GM23338 (cell line): ENCODE results near the gene NAPB. TPM values are rescaled to one million over a fixed set of nuclear protein-coding genes. Genes with fewer than 3 reads are reported as not detected.

Experiments used
- ATAC-seq: fragments of 200-7000 bp; cut with Tn5 transposase; 3 replicates; pipeline ENCODE4 v1.9.1; 2020
- DNase-seq: peaks from one replicate; pipeline ENCODE4 v3.0.0-alpha.2; 2015; ENCODE audit warnings: low spot score
- H2AFZ ChIP-seq: fragments of 200-600 bp; sonication (generic); 2 replicates; pipeline ENCODE4 v1.8.0; 2016; ENCODE audit warnings: antibody characterized with exemption, mild to moderate bottlenecking, moderate library complexity
- H3F3A ChIP-seq: fragments of 200-600 bp; sonication (generic); replicated peaks from 2 replicates; pipeline ENCODE4 v1.8.0; 2017; ENCODE audit warnings: antibody characterized with exemption, mixed run types, low read depth
- H3K27ac ChIP-seq: fragments of 200-600 bp; sonication (generic); 2 replicates; pipeline ENCODE4 v1.6.1; 2016; ENCODE audit warnings: low read depth
- H3K27me3 ChIP-seq: fragments of 200-600 bp; sonication (generic); 2 replicates; pipeline ENCODE4 v1.8.0; 2016; ENCODE audit warnings: mild to moderate bottlenecking, mixed run types, moderate library complexity; ENCODE audit not compliant: insufficient read depth
- H3K36me3 ChIP-seq: fragments of 200-600 bp; sonication (generic); 2 replicates; pipeline ENCODE4 v1.8.0; 2016; ENCODE audit warnings: mild to moderate bottlenecking; ENCODE audit not compliant: insufficient read depth
- H3K4me1 ChIP-seq: fragments of 200-600 bp; sonication (generic); 2 replicates; pipeline ENCODE4 v1.8.0; 2016; ENCODE audit warnings: mild to moderate bottlenecking, moderate library complexity; ENCODE audit not compliant: insufficient read depth
- H3K4me2 ChIP-seq: fragments of 200-600 bp; sonication (generic); 2 replicates; pipeline ENCODE4 v1.7.1; 2017; ENCODE audit warnings: mixed run types
- H3K4me3 ChIP-seq: fragments of 200-600 bp; sonication (generic); 2 replicates; pipeline ENCODE4 v1.6.1; 2016; ENCODE audit warnings: mixed run types
- H3K79me2 ChIP-seq: fragments of 200-600 bp; sonication (generic); replicated peaks from 2 replicates; pipeline ENCODE4 v1.8.0; 2017; ENCODE audit warnings: mild to moderate bottlenecking; ENCODE audit not compliant: insufficient read depth
- H3K9me2 ChIP-seq: fragments of 200-600 bp; sonication (generic); 2 replicates; pipeline ENCODE4 v1.8.0; 2017; ENCODE audit not compliant: insufficient read depth
- H4K20me1 ChIP-seq: fragments of 200-600 bp; sonication (generic); replicated peaks from 2 replicates; pipeline ENCODE4 v1.8.0; 2017; ENCODE audit warnings: mild to moderate bottlenecking; ENCODE audit not compliant: insufficient read depth
- H3K27ac Mint-ChIP-seq: 2 replicates; pipeline ENCODE4 v1.8.0; 2020; ENCODE audit warnings: inconsistent platforms, mild to moderate bottlenecking, moderate library complexity, mixed read lengths
- H3K27me3 Mint-ChIP-seq: 3 replicates; pipeline ENCODE4 v1.8.0; 2022; ENCODE audit warnings: low read depth, mild to moderate bottlenecking, moderate library complexity, mixed read lengths, inconsistent platforms; ENCODE audit not compliant: insufficient read depth, poor library complexity
- H3K36me3 Mint-ChIP-seq: 3 replicates; pipeline ENCODE4 v1.8.0; 2021; ENCODE audit warnings: low read depth, mild to moderate bottlenecking, inconsistent platforms, moderate library complexity, mixed read lengths
- H3K4me1 Mint-ChIP-seq: 3 replicates; pipeline ENCODE4 v1.8.0; 2020; ENCODE audit warnings: mild to moderate bottlenecking, inconsistent platforms, mixed read lengths
- H3K4me3 Mint-ChIP-seq: 3 replicates; pipeline ENCODE4 v1.8.0; 2021; ENCODE audit warnings: moderate library complexity, mild to moderate bottlenecking, inconsistent platforms, mixed read lengths
- H3K9me3 Mint-ChIP-seq: 3 replicates; pipeline ENCODE4 v1.8.0; 2020; ENCODE audit warnings: moderate library complexity, mild to moderate bottlenecking, inconsistent platforms, mixed read lengths
- CREB1 ChIP-seq: fragments of 250-450 bp; sonication (Bioruptor Pico); IDR thresholded peaks from 2 replicates; pipeline ENCODE4 v1.5.0; 2020; ENCODE audit warnings: low read depth, mild to moderate bottlenecking, moderate library complexity
- EZH2 ChIP-seq: fragments of 200-600 bp; sonication (generic); IDR thresholded peaks from one replicate; pipeline ENCODE4 v1.8.0; 2017; ENCODE audit warnings: antibody characterized with exemption, mild to moderate bottlenecking, low read depth; ENCODE audit not compliant: unreplicated experiment
- EZH2phosphoT487 ChIP-seq: fragments of 200-600 bp; sonication (generic); IDR thresholded peaks from one replicate; pipeline ENCODE4 v1.8.1; 2018; ENCODE audit warnings: antibody characterized with exemption; ENCODE audit not compliant: unreplicated experiment
- JUNB ChIP-seq: IDR thresholded peaks from one replicate; pipeline ENCODE4 v1.6.1; 2016; ENCODE audit warnings: antibody characterized with exemption; ENCODE audit not compliant: unreplicated experiment
- NANOG ChIP-seq: IDR thresholded peaks from 2 replicates; pipeline ENCODE4 v1.6.1; 2016; ENCODE audit warnings: antibody characterized with exemption, borderline replicate concordance
- POLR2AphosphoS5 ChIP-seq: IDR thresholded peaks from 2 replicates; pipeline ENCODE4 v1.6.1; 2016; ENCODE audit warnings: antibody characterized with exemption, low read depth
- STAT1 ChIP-seq: IDR thresholded peaks from one replicate; pipeline ENCODE4 v1.6.1; 2016; ENCODE audit warnings: antibody characterized with exemption; ENCODE audit not compliant: unreplicated experiment
- ZNF114 ChIP-seq: fragments of 250-450 bp; sonication (Bioruptor Pico); IDR thresholded peaks from 2 replicates; pipeline ENCODE4 v1.5.0; 2020; ENCODE audit warnings: mild to moderate bottlenecking, moderate library complexity
- ZNF331 ChIP-seq: fragments of 250-450 bp; sonication (Bioruptor Pico); IDR thresholded peaks from 2 replicates; pipeline ENCODE4 v1.5.0; 2020; ENCODE audit warnings: low read depth, mild to moderate bottlenecking, moderate library complexity
- polyA plus RNA-seq: library from polyadenylated mRNA; unstranded; fragments of >200 nt; fragmentation: Nextera tagmentation; extraction: Ambion mirVana; gene quantifications from 2 replicates; pipeline ENCODE4 v1.2.1, GENCODE V29; 2016
- total RNA-seq: library from RNA; depleted of rRNA; stranded (reverse); fragments of >200 nt; shearing (Covaris generic); gene quantifications from 2 replicates; pipeline ENCODE4 v1.2.3, GENCODE V29; 2014
- TF ChIP-seq, protein P1 (sequence below): IDR thresholded peaks from one replicate; pipeline ENCODE4 v1.6.1; 2018; ENCODE audit warnings: antibody characterized with exemption; ENCODE audit not compliant: unreplicated experiment
- TF ChIP-seq, protein P2 (sequence below): IDR thresholded peaks from 2 replicates; pipeline ENCODE4 v1.6.1; 2016; ENCODE audit warnings: antibody characterized with exemption
- TF ChIP-seq, protein P3 (sequence below), 2 experiments: fragments of 200-600 bp in 1 of 2; sonication (generic) in 1 of 2; conservative IDR thresholded peaks; 2 replicates each; pipeline versions ENCODE4 v1.5.1 to v1.6.1; 2016 to 2017; ENCODE audit warnings: antibody characterized with exemption in 2 of 2, low read depth in 2 of 2, mild to moderate bottlenecking in 2 of 2, moderate library complexity in 1 of 2
- TF ChIP-seq, protein P4 (sequence below): fragments of 250-450 bp; sonication (Bioruptor Pico); IDR thresholded peaks from 2 replicates; pipeline ENCODE4 v1.5.0; 2020; ENCODE audit warnings: mild to moderate bottlenecking, moderate library complexity

Gene NAPB
- total and polyA plus RNA-seq, 2 experiments from 2014 or later = 7.3 to 18.1 TPM

DNA sequence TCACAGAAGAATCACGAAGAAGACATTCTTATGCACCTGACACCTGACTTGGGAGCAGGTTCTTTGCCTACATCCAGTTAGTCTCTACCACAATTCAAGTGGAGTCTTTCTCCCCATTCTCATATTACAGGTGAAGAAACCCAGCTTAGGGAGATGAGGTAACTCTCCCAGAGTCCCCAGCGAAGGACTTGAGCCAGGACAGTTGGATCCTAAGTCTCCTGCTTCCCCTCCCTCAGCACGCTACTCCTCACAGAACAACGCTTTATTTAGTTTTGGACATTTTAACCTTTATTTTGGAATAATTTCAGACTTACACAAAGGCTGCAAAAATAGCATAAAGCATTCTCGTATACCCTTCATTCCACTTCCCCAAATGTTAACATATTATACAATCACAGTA, 17.4 kb upstream of the NAPB start:
- no peaks in the 10 kb centered on the region for H4K20me1 ChIP-seq
- Mint-ChIP-seq H3K9me3 (no peaks in the 10 kb centered on the region), H3K27me3 (peaks cover 7% of the 10 kb centered on the region), H3K27ac (no peak overlapping the region), H3K4me3 (no peak overlapping the region), H3K36me3 (no peaks in the 10 kb centered on the region), H3K4me1 (no peaks in the 10 kb centered on the region)
- no peaks in the 10 kb centered on the region for H3K27me3 ChIP-seq
- H3K79me2 ChIP-seq = no peaks in the 10 kb centered on the region
- no peaks in the 10 kb centered on the region for H3K36me3 ChIP-seq
- no peak overlapping the region for H3K4me2 ChIP-seq
- no peak for ATAC-seq
- H3F3A ChIP-seq = no peaks in the 10 kb centered on the region
- no peak for DNase-seq
- no peaks in the 10 kb centered on the region for H3K4me1 ChIP-seq
- 0 out of 2 replicates have a peak overlapping the region, but pooled peaks have one; percentile 10 for H2AFZ ChIP-seq
- H3K27ac ChIP-seq = no peak overlapping the region
- TF ChIP-seq POLR2AphosphoS5 = no peak
- TF ChIP-seq EZH2phosphoT487 = no peak
- TF ChIP-seq ZNF331 = no peak
- TF ChIP-seq, protein P1, sequence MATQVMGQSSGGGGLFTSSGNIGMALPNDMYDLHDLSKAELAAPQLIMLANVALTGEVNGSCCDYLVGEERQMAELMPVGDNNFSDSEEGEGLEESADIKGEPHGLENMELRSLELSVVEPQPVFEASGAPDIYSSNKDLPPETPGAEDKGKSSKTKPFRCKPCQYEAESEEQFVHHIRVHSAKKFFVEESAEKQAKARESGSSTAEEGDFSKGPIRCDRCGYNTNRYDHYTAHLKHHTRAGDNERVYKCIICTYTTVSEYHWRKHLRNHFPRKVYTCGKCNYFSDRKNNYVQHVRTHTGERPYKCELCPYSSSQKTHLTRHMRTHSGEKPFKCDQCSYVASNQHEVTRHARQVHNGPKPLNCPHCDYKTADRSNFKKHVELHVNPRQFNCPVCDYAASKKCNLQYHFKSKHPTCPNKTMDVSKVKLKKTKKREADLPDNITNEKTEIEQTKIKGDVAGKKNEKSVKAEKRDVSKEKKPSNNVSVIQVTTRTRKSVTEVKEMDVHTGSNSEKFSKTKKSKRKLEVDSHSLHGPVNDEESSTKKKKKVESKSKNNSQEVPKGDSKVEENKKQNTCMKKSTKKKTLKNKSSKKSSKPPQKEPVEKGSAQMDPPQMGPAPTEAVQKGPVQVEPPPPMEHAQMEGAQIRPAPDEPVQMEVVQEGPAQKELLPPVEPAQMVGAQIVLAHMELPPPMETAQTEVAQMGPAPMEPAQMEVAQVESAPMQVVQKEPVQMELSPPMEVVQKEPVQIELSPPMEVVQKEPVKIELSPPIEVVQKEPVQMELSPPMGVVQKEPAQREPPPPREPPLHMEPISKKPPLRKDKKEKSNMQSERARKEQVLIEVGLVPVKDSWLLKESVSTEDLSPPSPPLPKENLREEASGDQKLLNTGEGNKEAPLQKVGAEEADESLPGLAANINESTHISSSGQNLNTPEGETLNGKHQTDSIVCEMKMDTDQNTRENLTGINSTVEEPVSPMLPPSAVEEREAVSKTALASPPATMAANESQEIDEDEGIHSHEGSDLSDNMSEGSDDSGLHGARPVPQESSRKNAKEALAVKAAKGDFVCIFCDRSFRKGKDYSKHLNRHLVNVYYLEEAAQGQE = no peak
- TF ChIP-seq JUNB = no peak
- no peak for TF ChIP-seq STAT1
- no peak for TF ChIP-seq EZH2
- TF ChIP-seq, protein P2, sequence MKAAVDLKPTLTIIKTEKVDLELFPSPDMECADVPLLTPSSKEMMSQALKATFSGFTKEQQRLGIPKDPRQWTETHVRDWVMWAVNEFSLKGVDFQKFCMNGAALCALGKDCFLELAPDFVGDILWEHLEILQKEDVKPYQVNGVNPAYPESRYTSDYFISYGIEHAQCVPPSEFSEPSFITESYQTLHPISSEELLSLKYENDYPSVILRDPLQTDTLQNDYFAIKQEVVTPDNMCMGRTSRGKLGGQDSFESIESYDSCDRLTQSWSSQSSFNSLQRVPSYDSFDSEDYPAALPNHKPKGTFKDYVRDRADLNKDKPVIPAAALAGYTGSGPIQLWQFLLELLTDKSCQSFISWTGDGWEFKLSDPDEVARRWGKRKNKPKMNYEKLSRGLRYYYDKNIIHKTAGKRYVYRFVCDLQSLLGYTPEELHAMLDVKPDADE = no peak
- TF ChIP-seq, protein P3, sequence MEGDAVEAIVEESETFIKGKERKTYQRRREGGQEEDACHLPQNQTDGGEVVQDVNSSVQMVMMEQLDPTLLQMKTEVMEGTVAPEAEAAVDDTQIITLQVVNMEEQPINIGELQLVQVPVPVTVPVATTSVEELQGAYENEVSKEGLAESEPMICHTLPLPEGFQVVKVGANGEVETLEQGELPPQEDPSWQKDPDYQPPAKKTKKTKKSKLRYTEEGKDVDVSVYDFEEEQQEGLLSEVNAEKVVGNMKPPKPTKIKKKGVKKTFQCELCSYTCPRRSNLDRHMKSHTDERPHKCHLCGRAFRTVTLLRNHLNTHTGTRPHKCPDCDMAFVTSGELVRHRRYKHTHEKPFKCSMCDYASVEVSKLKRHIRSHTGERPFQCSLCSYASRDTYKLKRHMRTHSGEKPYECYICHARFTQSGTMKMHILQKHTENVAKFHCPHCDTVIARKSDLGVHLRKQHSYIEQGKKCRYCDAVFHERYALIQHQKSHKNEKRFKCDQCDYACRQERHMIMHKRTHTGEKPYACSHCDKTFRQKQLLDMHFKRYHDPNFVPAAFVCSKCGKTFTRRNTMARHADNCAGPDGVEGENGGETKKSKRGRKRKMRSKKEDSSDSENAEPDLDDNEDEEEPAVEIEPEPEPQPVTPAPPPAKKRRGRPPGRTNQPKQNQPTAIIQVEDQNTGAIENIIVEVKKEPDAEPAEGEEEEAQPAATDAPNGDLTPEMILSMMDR (conservative IDR thresholded peaks at IDR 0.05; ENCODE audit: low read depth in 2 of 2) = no peak
- TF ChIP-seq CREB1 (CRISPR knock-in tag) = no peak
- TF ChIP-seq, protein P4, sequence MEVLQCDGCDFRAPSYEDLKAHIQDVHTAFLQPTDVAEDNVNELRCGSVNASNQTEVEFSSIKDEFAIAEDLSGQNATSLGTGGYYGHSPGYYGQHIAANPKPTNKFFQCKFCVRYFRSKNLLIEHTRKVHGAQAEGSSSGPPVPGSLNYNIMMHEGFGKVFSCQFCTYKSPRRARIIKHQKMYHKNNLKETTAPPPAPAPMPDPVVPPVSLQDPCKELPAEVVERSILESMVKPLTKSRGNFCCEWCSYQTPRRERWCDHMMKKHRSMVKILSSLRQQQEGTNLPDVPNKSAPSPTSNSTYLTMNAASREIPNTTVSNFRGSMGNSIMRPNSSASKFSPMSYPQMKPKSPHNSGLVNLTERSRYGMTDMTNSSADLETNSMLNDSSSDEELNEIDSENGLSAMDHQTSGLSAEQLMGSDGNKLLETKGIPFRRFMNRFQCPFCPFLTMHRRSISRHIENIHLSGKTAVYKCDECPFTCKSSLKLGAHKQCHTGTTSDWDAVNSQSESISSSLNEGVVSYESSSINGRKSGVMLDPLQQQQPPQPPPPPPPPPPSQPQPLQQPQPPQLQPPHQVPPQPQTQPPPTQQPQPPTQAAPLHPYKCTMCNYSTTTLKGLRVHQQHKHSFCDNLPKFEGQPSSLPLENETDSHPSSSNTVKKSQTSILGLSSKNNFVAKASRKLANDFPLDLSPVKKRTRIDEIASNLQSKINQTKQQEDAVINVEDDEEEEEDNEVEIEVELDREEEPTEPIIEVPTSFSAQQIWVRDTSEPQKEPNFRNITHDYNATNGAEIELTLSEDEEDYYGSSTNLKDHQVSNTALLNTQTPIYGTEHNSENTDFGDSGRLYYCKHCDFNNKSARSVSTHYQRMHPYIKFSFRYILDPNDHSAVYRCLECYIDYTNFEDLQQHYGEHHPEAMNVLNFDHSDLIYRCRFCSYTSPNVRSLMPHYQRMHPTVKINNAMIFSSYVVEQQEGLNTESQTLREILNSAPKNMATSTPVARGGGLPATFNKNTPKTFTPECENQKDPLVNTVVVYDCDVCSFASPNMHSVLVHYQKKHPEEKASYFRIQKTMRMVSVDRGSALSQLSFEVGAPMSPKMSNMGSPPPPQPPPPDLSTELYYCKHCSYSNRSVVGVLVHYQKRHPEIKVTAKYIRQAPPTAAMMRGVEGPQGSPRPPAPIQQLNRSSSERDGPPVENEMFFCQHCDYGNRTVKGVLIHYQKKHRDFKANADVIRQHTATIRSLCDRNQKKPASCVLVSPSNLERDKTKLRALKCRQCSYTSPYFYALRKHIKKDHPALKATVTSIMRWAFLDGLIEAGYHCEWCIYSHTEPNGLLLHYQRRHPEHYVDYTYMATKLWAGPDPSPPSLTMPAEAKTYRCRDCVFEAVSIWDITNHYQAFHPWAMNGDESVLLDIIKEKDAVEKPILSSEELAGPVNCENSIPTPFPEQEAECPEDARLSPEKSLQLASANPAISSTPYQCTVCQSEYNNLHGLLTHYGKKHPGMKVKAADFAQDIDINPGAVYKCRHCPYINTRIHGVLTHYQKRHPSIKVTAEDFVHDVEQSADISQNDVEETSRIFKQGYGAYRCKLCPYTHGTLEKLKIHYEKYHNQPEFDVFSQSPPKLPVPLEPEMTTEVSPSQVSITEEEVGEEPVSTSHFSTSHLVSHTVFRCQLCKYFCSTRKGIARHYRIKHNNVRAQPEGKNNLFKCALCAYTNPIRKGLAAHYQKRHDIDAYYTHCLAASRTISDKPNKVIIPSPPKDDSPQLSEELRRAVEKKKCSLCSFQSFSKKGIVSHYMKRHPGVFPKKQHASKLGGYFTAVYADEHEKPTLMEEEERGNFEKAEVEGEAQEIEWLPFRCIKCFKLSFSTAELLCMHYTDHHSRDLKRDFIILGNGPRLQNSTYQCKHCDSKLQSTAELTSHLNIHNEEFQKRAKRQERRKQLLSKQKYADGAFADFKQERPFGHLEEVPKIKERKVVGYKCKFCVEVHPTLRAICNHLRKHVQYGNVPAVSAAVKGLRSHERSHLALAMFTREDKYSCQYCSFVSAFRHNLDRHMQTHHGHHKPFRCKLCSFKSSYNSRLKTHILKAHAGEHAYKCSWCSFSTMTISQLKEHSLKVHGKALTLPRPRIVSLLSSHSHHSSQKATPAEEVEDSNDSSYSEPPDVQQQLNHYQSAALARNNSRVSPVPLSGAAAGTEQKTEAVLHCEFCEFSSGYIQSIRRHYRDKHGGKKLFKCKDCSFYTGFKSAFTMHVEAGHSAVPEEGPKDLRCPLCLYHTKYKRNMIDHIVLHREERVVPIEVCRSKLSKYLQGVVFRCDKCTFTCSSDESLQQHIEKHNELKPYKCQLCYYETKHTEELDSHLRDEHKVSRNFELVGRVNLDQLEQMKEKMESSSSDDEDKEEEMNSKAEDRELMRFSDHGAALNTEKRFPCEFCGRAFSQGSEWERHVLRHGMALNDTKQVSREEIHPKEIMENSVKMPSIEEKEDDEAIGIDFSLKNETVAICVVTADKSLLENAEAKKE (CRISPR knock-in tag) = no peak
- no peak for TF ChIP-seq ZNF114 (CRISPR knock-in tag)
- TF ChIP-seq NANOG = no peak
- no peak overlapping the region for H3K4me3 ChIP-seq
- H3K9me2 ChIP-seq = no peaks in the 10 kb centered on the region
